Fibroblast of peridontal ligament (primary cell): ENCODE data around the gene SAMD4A.

Experiments used
- DNase-seq: peaks from one replicate; pipeline ENCODE4 v3.0.0-alpha.2; 2010; ENCODE audit errors: extremely low read depth

Gene SAMD4A

GRCh38 chr14:54654605-54655004 lies 87.7 kb downstream of the SAMD4A start:
- no peak for DNase-seq

DNA sequence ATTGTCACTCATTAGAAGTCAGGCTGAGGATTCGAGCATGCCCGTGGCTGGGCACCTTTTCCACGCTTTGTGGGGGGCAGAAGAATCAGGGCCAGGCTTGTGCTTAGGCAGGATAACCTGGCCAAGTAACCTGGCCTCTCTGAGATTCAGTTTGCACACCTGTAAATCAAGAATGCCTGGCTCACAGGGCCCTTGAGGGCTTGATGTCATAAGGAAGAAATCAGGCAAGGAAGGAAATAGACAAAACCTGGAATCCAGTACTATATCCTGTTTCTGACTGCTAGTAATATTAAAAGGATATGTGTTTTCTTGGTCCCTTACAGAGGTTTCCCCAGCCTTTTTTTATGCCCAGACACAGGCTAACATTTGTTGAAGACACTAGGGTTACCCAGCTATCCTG lies 91.9 kb downstream of the SAMD4A start:
- DNase-seq: no peak

- no peak for DNase-seq
Observed at GRCh38 chr14:54659365-54659764, 92.4 kb downstream of the SAMD4A start.

- no peak for DNase-seq
Observed at GRCh38 chr14:54660604-54661111, 93.7 kb downstream of the SAMD4A start.

GRCh38 chr14:54662491-54663133 lies 95.7 kb downstream of the SAMD4A start:
- DNase-seq: no peak

DNA sequence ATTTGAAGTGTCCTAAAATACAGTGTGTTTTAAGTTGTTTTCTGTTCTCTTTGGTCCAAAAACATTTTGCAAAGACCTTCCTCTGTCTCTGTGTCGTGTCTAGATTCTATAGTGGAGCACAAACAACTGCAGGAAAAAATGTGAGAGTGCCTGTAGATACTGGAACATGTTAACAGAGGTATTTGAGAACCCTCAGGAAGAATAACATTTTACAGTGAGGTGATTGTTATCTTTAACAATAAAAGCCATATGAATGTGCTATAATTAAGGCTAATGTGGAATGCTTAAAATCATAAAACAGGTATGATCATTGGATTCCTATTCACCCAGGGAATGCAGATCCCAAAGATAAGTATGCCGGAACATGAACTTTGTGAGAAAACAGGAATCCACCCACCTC lies 98.0 kb downstream of the SAMD4A start:
- no peak for DNase-seq

- no peak for DNase-seq
Observed at GRCh38 chr14:54665946-54666345, 99.0 kb downstream of the SAMD4A start.

DNA sequence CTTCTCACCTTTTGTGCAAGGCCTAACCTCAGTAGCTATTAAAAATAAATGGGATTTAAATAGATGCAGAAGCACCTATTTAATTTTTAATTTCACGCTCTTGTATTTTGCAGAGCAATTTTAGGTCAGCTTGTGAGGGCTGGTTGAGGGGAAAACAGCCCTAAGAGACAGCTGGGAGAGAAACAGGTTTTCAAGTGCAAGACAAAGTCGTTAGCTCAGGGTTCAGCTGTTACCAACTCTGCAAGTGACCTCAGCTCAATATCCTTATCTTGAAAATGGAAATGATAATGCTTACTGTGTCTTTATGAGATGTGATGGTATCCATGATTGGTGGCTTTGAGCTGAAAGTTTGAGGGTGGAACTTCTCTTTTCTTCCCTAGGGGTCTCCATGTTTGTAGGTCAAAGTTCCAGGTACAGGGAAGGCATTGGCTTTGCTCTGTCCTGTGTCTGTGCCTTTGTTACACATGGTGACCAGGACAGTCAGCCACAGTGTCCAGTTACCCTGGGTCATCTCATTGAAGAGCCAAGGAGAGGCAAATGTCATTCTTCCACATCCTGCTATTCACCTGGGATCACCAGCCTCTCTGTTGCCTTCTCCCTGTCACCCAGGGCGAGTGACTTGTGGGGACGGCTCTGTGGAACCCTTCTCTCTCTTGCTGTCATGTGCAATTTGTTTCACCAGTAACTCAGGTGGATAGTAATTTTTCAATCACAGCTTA lies 100.3 kb downstream of the SAMD4A start:
- no peak for DNase-seq

- no peak for DNase-seq
Observed at GRCh38 chr14:54667764-54668163, 100.8 kb downstream of the SAMD4A start.

- DNase-seq: peak; percentile 59
Observed at GRCh38 chr14:54669721-54670561, 103.0 kb downstream of the SAMD4A start.

DNA sequence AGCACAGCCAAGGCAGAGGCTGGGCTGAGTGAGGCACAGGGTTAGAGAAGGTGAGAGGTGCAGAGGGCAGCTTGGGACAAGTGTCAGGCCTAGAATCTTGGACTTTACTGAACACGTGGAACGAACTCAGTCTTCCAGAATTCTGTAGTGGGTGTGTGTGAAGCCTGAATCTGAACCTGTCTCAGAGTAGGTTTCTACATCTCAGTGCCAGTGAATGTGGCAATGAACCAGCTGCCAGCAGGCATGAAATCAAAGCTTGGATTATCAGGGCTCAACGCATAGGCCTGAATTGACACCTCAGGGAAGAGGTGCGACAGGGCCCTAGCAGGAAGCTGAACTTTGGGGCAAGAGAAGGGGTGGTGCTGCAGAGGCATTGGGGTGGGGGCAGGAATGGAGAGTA lies 104.6 kb downstream of the SAMD4A start:
- no peak for DNase-seq

- DNase-seq: no peak
Observed at GRCh38 chr14:54672181-54672580, 105.3 kb downstream of the SAMD4A start.

- no peak for DNase-seq
Observed at GRCh38 chr14:54672688-54673087, 105.8 kb downstream of the SAMD4A start.

DNA sequence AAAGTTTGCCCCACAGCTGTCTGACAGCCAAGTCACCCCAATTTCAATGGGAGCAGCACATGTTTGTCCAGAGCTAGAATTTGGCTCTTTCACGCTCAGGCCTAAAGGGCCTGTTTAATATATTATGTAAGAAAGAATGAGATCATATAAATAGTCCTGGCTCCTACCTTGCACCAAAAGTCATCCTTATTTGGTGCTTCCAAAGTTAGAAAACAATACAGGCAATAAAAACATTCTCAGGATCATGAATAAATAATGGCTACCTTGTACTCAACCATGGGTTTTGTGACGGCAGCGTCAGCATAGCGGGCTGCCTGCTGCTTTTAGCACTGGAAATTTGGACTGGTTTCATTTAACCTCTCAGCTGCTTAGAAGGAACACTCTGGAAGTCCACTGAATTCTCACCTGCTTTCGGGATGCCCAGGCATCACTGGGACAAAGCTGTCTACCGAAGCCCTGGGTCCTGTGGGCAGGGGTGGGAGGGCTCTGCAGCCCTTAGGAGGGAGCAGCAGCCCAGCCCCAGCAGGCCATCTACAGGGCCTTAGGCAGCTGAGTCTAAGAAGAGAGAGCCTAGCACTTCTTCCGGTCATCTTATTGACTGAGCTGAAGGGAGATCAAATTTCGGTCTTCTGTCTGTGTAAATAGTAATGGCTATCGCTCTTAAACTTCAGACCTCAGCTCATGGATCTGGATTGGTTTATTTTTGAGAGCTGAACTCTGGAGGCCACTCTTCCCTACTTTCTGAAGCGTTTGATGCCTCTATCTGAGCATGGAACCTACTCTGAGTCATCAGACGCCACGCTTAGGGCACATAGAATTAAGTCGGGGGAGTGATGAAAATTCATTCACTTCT lies 106.5 kb downstream of the SAMD4A start:
- peak; percentile 80 for DNase-seq

DNA sequence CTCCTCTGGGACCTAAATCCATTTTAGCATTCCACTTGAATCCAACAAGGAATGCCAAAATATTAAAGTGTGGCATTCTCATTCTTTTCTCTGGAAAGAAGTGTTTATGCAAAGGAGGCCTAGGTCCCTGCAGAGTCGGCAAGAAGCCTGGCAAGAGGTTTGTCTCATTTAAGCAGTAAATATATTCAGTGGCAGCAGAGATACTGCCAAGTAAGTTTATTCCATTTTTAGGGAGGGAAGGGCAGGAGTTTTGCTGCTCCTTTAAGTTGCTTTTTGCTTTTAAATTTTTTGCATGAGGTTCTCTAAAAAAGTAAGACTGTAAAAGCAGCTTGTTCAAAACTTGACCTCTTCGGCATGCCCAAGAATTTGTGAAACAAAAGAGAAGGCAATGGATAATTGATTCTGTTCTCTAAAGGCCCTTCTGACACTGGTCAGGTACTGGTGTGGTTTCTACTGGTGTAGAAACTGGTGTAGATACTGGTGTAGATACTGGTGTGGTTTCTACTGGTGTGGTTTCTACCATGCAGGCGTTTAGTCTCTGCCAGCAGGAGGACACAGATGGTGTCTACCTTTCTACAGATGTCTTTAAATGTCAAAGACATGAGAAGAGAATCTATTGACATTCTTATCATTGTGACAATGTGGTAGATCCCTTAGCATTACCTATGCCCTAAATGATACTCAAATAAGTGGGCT lies 107.3 kb downstream of the SAMD4A start:
- DNase-seq: no peak

DNA sequence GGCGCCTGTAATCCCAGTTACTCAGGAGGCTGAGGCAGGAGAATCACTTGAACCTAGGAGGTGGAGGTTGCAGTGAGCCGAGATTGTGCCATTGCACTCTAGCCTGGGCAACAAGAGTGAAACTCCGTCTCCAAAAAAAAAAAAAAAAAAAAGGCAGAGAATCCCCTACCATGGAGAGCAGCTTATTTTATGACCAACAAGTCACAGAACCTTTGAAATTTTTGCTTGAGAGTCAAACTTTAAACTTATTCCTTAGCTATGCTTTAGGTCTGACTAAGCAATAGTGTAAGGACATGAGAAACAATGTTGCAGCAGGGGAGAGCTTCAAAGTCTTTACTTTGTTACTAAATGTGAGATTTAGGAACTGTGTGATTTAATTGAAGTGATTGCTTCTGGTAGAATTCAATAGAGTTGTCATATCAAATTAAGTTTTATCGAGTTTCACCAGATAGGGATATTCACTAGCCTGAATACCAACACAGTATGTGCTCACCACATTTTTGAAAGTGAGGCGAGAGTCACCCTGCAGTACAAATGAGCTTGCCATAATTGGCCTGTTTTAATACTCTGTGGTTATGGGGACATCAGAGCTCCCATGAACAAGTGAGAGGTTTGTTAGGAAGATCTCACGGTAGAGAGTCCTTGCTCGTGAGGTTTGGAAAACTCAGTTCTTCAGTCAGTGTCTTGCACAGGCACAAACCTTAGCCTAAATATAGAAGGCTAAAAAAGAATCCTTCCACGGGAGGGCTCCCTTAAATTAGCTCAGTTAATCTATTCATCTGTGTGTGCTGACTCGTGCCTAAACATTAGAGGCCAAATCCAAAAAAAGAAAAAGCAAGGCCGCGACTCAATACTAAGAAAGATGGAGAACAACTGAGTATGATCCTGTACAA lies 108.6 kb downstream of the SAMD4A start:
- no peak for DNase-seq

DNA sequence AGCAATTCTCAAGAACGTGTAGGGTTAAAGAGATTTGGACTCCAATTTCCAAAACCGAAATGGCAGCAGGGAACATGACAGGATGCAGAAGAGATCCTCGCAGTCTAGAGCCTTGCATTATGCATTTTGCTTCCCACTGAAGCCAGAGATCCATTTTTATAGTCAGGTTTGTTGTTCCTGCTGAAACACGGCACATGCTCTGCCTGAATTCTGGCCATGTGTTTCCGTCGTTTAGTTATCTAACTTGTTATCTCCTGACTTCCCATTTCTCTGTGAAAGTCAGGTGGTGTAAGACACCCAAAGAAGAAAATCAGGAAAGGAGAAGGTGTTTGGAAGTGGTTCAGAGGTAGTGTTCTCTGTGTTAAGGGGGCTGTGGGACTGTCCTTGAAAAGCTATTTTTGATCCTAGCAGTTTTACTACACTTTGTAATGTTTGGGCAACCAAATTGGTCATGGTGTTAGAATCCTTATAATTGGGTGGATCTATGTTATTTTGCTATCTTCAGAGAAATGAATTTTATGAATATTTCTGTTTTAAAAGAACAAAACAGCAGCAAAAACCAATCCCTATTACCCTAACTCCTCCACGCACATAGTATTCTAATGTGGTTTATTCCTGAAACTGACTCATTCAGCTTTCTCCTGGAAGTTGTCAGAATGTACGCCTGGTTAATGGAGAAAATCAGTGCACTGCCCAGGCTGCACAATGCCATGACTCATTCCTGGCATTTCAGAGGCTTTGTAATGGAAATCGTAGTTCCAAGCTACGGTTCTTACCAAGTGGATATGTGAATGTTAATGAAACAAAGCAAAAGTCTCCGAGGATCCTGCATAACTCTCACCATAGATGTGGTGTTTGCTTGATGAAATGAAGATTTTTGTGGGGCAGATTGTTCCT lies 110.1 kb downstream of the SAMD4A start:
- peak; percentile 99 for DNase-seq

- DNase-seq: no peak
Observed at GRCh38 chr14:54680651-54681050, 113.7 kb downstream of the SAMD4A start.

- DNase-seq: no peak
Observed at GRCh38 chr14:54681811-54682261, 114.9 kb downstream of the SAMD4A start.
